Mesothelial cell of epicardium (in vitro differentiated cells): ENCODE data around the gene CEP83. TPM values are rescaled to one million over a fixed set of nuclear protein-coding genes. Genes with fewer than 3 reads are reported as not detected.
"Not testable (repeated sequence)": the region's sequence is repeated elsewhere in the genome, so short reads cannot be mapped to it uniquely, and the experiment has no call there.

Experiments used
- DNase-seq, 2 experiments: peaks; one replicate each; pipeline ENCODE4 v3.0.0; 2021; ENCODE audit warnings: low spot score in 2 of 2; ENCODE audit not compliant: unreplicated experiment in 2 of 2
- H3K27ac Mint-ChIP-seq: 2 replicates; pipeline ENCODE4 v1.8.0; 2021; ENCODE audit warnings: mixed read lengths
- H3K27me3 Mint-ChIP-seq: 2 replicates; pipeline ENCODE4 v1.8.0; 2021; ENCODE audit warnings: low read depth, mixed read lengths
- H3K36me3 Mint-ChIP-seq: 2 replicates; pipeline ENCODE4 v1.8.0; 2021; ENCODE audit warnings: mixed read lengths
- H3K4me1 Mint-ChIP-seq: 2 replicates; pipeline ENCODE4 v1.8.0; 2021; ENCODE audit warnings: mixed read lengths
- H3K4me3 Mint-ChIP-seq: 2 replicates; pipeline ENCODE4 v1.8.0; 2021; ENCODE audit warnings: mild to moderate bottlenecking, moderate library complexity, mixed read lengths
- H3K9me3 Mint-ChIP-seq: 2 replicates; pipeline ENCODE4 v1.8.0; 2021; ENCODE audit warnings: mixed read lengths
- CTCF ChIP-seq: fragments of 200-600 bp; sonication (generic); IDR thresholded peaks from one replicate; pipeline ENCODE4 v1.5.0; 2021; ENCODE audit warnings: antibody characterized with exemption; ENCODE audit not compliant: unreplicated experiment
- total RNA-seq: library from RNA; stranded (reverse); gene quantifications from 3 replicates; pipeline ENCODE4 v1.2.1, GENCODE V29; 2021

Gene CEP83
- total RNA-seq, 1 donor from 2014 or later, result 28.9 TPM

GRCh38 chr12:94326727-94327126 lies 132.9 kb downstream of the CEP83 start:
- no peak for TF ChIP-seq CTCF
- Mint-ChIP-seq H3K4me1 (peaks cover 6% of the 10 kb centered on the region), H3K27me3 (no peaks in the 10 kb centered on the region), H3K9me3 (peaks cover under 1% of the 10 kb centered on the region), H3K27ac (no peak overlapping the region), H3K4me3 (no peak overlapping the region), H3K36me3 (peaks cover 39% of the 10 kb centered on the region)
- DNase-seq, result no peak

GRCh38 chr12:94326234-94326633 lies 133.4 kb downstream of the CEP83 start:
- peaks cover 42% of the 10 kb centered on the region for H3K36me3 Mint-ChIP-seq
- no peak overlapping the region for H3K4me3 Mint-ChIP-seq
- H3K27me3 Mint-ChIP-seq, result no peaks in the 10 kb centered on the region
- peaks cover 6% of the 10 kb centered on the region for H3K9me3 Mint-ChIP-seq
- no peak for TF ChIP-seq CTCF
- H3K27ac Mint-ChIP-seq, result no peak overlapping the region
- peaks cover 3% of the 10 kb centered on the region for H3K4me1 Mint-ChIP-seq
- no peak for DNase-seq

- peaks cover 67% of the 10 kb centered on the region for H3K36me3 Mint-ChIP-seq
- no peaks in the 10 kb centered on the region for H3K4me1 Mint-ChIP-seq
- DNase-seq, result no peak
- H3K4me3 Mint-ChIP-seq, result no peak overlapping the region
- no peak for TF ChIP-seq CTCF
- no peak overlapping the region for H3K27ac Mint-ChIP-seq
- no peaks in the 10 kb centered on the region for H3K27me3 Mint-ChIP-seq
- peaks cover 44% of the 10 kb centered on the region for H3K9me3 Mint-ChIP-seq
Observed at GRCh38 chr12:94322346-94322745, 137.3 kb downstream of the CEP83 start.

- Mint-ChIP-seq H3K4me1 (no peaks in the 10 kb centered on the region), H3K27ac (no peak overlapping the region), H3K36me3 (peaks cover 66% of the 10 kb centered on the region), H3K27me3 (no peaks in the 10 kb centered on the region), H3K9me3 (peaks cover 59% of the 10 kb centered on the region), H3K4me3 (no peak overlapping the region)
- DNase-seq, result no peak
- no peak for TF ChIP-seq CTCF
Observed at GRCh38 chr12:94320109-94320508, 139.6 kb downstream of the CEP83 start.

GRCh38 chr12:94318181-94318580 lies 141.5 kb downstream of the CEP83 start:
- no peak for DNase-seq

GRCh38 chr12:94316600-94316999 lies 143.1 kb downstream of the CEP83 start:
- peaks cover 51% of the 10 kb centered on the region for H3K36me3 Mint-ChIP-seq
- H3K4me3 Mint-ChIP-seq, H3K4me1 Mint-ChIP-seq, DNase-seq, H3K27ac Mint-ChIP-seq, H3K27me3 Mint-ChIP-seq: not testable (repeated sequence)
- H3K9me3 Mint-ChIP-seq, result peaks cover 68% of the 10 kb centered on the region

More at GRCh38 chr12:94318181-94318580, 141.5 kb downstream of the CEP83 start:
- no peak for TF ChIP-seq CTCF
- peaks cover 70% of the 10 kb centered on the region for H3K9me3 Mint-ChIP-seq
- no peaks in the 10 kb centered on the region for H3K4me1 Mint-ChIP-seq
- peaks cover 55% of the 10 kb centered on the region for H3K36me3 Mint-ChIP-seq
- no peak overlapping the region for H3K27ac Mint-ChIP-seq
- H3K4me3 Mint-ChIP-seq, result no peak overlapping the region
- H3K27me3 Mint-ChIP-seq, result no peaks in the 10 kb centered on the region
